HG02852 (cell line): ENCODE measurements around the gene PDHA2.
"Not testable (repeated sequence)": the region's sequence is repeated elsewhere in the genome, so short reads cannot be mapped to it uniquely, and the experiment has no call there.

Source experiments
- ATAC-seq: cut with Tn5 transposase; IDR thresholded peaks from one replicate; pipeline ENCODE4 v1.9.1; 2021; ENCODE audit warnings: mild to moderate bottlenecking, moderate library complexity; ENCODE audit not compliant: unreplicated experiment

PDHA2 gene

DNA sequence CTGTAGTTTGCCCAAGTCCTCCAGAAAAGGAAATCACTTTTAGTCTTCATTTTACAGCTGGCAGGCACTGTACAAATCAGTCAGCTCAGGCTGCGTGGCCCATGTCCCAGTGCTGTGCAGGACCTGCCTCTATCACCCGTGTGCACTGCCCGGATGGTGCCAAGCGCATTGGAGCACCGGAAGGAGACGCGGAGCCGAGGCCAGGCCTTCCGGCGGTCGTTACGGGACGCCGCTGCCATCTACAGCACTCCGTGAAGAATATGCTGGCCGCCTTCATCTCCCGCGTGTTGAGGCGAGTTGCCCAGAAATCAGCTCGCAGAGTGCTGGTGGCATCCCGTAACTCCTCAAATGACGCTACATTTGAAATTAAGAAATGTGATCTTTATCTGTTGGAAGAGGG lies at the start of gene PDHA2:
TSS of gene PDHA2 (plus strand) at position 203 of the 400 bp plus-strand sequence. CDS start at position 261, 58 bp downstream.
- no peak for ATAC-seq

DNA sequence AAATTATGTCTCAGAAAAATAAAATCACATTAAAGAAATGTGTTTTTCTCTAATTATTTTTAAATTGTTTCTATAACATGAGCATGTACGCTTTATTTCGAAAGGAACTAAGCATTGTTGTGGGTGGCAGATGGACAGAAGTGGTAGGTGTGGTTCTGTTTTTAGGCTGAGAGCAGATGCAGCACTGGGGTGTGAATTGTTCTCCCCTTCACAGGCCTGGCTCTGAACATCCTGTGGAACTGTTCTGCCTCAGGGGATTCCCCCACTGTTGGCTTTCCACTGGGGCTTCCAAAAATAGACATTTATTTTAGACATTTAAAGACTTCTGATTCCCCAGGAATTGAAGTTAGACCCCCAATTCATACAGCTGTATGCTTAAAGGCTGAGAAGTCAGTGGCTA lies 41.9 kb upstream of the PDHA2 start:
- no peak for ATAC-seq

DNA sequence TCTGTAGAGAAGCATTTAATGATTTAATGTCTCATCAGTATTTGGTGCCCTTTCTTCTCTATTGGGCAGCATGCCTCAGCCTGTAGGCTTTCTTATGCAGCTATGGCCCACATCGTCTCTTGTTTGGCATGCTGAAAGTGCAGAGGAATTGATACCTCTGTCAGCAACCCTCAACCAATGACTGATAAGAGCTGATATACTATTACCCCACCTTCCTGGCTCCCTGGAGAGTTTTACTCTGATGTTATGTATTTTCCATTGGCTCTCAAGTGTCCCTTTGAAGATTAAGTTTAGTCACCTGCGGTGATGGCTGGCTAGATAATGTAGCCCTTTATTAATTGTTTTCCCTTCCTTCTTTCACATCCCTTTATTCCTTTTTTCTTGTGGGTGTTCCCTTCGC lies 41.2 kb upstream of the PDHA2 start:
- no peak for ATAC-seq

DNA sequence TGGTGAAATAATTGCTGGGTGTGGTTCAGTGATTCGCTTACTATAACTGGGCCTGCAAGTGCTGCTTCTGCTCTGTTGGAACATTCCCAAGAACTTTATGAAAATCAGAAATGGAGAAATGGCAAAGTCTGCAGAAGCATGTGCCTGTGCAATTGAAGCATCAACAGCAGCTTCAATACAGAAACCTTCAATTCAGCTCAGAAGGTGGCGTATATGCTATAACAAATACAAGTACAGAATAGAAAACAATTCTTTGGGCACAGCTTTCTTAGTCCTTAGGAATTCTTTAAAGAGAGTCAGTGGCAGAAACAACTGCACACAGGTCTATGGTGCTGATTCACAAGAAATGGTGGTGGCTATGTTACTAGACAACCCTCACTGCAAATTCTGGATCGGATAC lies 18.0 kb upstream of the PDHA2 start:
- ATAC-seq, result no peak

DNA sequence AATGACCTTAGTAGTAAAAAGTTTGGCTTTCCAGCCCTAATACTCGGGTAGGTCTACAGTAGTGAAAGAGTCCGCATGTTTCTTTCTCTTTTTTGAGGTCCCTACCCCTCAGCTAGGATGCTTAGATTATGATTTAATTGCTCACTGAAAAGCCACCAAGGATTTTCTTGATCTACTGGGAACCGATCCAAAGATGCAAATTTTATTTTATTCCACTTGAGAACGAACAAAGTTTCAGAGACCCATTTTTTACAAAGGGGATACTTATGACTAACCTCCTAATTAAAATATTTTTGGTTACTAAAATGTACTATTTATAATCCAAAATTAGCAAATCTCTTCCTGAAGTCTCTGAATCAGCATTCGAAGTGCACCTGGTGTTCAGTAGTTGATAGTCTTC lies 14.3 kb upstream of the PDHA2 start:
- ATAC-seq, result no peak

DNA sequence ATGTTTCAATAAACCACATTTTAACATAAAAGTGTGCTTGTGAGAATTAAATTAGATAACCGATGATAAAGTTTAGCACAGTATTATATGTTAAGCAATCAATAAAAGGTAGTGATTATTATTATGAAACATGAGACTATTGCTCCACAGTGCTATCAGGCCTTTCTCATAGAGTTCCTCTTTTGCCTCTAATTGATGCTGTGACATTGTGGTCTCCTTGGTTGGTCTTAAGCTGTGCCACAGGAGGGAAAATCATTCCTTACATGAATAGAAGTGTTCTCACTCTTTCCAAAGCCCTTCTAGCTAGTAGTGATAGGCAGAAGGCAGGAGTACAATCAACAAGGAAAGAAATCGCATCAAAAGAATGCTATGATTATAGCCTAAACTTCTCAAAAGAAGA lies 9.2 kb upstream of the PDHA2 start:
- ATAC-seq, result no peak

DNA sequence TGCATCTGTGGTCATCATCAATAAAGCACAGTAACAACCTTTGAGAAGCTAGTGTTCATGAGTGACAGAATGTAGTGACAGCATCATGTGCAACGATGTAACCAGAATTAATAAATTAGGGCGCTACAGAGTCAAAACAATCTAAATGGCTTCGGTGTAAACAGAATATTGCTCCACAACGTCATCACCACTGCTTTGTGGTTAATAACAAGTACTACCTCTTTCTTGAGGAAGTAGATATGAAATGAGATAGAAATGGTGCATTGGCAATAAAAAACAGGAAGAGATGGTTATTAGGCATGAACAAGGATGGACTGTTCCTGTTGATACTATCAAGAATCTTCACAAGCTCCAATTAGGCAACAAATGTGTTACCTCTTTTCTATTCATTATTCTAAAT lies 8.7 kb upstream of the PDHA2 start:
- ATAC-seq, result no peak

DNA sequence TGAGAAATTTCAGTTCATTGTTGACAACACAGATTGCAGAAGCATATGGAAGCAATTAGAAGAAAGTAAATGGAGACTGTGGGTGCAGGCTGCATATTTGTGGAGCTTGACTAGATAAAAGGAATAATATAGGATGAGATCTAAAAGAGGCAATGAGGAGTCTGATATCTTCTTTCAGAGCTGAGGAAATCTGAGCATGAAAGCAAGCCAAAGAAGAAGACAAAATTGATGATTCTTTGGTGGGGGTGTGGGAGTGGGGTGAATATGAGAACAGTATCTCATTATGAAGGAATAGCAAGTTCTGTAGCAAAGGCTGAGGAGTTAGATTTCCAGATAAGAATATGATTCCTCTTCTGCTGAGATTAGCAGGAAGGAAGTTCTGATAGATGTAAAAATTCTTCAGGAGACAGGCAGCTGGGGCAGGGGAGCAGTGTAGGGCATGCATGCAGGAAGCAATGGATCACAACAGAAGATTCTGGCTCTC lies 6.1 kb upstream of the PDHA2 start:
- ATAC-seq, result no peak

DNA sequence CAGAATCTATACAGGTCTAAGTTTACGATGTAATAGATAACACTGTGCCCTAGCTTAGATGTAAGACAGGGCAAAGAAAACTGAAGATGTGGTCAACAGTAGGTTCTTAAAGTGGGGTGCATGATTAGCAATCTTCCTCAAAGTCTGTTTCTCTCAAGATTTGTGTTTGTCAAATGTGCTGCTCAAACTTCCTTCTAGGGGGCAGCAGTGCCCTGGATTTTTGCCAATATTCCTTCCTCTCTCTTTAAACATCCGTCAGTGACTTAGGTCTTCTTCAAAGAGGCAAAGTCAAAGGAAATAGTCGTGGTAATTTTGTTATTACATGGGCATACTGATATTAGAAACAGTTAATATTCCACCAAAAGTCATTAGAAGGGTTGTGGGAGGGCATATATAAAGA lies 4.2 kb upstream of the PDHA2 start:
- no peak for ATAC-seq

DNA sequence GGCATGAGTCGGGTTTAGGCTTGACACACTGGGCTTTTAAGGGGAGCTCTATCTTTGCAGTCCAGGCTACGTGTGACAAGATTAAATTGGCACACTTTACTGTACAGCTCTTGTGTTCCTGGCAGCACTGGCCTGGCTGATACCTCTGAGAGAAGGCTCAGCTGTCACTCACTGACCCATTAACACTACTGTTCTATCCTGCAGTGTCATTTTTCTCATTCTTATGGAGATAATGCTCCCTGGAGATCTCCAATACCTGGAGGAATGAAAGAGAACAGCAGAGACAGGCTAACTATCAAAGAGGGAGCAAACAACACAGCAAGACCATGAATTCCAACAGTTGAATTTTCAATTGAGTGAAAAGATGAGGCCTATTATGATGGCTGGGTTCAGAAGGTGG lies 1.7 kb upstream of the PDHA2 start:
- ATAC-seq, result no peak

DNA sequence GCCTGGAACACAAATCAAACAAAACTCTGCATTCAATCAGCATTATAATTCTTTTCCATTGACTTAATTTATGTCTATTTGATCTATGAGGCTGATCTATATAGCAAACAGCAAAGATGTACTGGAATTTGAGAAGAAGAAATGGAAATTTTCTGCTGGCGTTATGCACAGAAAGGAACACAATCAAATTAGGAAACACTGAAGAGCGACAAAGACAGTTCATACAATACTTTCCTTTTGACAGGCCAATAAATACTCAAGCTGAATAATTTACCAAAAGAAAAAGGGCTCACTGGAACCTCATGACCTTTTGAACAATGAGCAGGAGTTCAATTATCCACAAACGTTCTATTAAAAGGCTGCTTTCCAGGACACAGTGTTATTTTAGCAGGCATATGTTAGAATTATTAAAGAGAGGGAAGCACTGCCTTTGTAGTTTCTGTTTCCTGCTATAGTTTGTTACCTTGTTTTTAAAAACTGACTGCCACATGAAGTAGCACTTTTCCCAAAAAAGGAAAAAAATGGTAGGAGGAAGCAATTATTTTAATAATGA lies 8.1 kb downstream of the PDHA2 start:
- no peak for ATAC-seq

DNA sequence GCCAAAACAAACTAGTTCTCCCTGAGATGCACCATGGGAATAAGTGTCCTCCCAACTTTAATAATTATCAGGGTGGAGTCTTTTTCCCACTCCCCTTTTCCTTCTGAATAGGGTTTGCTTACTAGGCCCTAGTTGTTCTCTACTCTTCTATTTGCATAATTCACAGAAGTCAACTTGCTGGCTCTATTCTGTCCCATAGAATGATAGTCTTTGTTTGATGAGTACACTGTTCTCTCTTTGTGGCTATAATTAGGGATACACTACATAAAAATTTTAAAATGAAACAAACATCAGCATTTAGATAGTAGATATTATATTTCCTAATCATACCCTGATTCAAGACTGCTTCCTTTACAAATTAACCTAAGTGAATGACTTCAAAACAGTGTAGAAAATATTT lies 10.3 kb downstream of the PDHA2 start:
- ATAC-seq, result no peak

DNA sequence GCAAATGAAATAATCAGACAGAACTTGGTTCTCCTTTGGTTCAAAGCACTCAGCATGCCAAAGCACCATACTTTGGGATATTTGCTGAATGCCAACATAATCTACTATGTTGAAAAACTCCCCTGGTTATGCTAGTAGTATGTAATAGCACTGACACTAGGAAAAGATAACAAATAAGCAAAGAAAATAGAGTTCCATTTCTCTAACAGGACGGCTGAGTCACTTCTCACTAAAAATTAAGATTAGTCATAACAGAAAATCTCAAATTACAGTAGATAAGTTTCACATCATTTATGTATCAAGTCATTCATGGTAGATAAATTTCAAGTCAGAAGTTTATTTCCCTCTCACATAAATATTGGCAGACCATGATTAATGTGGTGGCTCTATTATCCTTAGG lies 17.9 kb downstream of the PDHA2 start:
- no peak for ATAC-seq

DNA sequence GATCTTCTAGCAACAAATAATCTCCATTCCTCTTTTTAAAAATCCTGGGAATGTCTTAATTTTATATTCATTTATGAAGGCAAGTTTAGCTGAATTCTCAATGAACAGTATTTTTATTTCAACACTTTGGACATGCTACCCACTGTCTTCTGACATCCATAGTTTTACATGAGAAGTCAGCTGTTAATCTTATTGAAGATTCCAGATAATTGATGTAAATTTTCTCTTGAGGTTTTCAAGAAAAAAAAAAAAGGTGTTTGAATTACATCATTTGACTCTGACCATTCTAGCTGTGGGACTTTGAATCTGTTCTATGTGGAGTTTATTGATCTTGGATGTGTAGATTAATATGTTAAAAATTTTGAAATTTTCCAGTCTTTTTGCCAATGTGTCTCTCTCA lies 28.0 kb downstream of the PDHA2 start:
- ATAC-seq, result no peak

DNA sequence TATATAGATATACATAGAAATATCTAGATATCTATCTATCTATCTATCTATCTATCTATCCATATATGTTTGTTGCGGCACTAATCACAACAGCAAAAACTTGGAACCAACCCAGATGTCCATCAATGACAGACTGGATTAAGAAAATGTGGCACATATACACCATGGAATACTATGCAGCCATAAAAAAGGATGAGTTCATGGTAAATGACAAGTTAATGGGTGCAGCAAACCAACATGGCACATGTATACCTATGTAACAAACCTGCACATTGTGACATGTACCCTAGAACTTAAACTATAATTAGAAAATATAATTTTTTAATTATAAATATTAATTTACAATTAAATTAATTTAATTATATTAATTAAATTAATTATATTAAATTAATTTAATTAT lies 29.5 kb downstream of the PDHA2 start:
- ATAC-seq, result not testable (repeated sequence)

DNA sequence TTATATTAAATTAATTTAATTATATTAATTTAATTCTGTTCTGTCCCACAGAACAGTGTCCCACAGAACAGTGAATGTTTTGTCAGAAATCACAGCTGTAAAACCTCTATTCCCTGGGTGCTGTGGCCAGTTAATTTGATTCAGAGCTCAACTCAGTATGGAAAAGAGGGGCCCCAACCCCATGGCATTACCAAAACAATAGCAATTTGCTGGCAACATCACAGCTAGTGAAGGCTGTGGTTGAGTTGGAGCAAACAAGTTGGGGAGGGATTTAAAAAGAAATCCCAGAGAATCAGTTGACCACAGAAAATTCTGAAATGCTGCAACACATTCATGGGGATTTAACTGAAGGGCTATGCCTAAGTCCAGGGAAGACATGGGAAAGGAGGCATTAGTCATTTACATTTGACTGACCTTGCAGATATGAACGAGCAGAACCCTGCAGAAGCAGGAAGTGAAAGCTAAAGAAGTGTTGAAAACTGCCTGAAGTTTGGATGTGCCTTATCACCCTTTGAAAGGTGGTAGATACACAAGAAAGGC lies 30.1 kb downstream of the PDHA2 start:
- no peak for ATAC-seq

DNA sequence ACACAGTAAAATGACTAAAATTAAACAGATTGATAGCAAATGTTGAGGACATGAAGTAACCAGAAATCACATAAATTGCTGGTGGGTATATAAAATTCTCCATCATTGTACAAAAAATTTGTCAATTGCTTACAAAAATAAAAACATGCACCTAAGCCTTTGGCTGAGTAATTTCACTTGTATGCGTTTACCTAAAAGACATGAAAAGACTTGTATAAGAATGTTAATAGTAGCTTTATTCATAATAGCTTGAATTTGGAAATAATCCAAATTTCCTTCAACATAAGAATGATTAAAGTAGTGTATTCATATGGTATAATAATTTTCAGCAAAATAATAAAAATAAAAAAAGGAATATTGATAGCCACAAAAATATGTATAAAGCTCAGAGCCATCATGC lies 37.7 kb downstream of the PDHA2 start:
- no peak for ATAC-seq

DNA sequence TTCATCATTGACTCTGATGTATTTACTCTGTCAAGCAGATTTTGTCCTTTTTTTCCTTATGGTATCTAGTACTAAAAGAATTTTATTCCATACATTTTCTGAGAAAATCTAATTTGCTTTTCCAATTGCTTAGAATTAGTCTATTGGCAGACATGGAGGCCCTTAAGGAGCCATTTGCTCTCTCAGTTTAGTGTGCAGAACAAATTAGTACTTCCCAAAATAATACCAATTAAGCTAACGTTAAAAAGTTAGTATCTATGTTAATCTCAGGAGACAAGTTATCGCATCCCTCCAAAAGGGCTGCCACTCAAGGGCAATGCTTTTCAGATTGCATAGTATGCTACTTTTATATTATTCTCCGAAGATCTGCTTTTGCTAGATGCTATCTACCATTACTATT lies 47.7 kb downstream of the PDHA2 start:
- ATAC-seq, result no peak

DNA sequence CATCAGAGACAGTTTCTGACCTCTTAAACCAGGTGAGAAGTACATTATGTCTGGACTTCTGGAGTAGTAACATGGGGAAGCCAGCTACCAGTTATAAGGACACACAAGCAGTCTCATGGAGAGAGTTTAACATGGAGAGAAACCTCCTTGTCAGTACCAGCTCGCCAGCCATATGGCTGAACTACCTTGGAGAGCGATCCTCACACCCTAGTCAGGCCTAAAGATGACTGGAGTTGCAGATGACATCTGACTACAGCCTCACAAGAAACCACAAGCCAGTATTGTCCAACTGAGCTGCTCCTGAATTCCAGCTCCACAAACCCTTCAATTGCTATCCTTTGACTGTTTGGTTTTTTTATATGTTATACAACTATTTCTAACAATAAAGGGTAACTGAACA lies 49.8 kb downstream of the PDHA2 start:
- no peak for ATAC-seq
